GM03348 (cell line): ENCODE measurements around the gene OVOL1.
"Not testable (repeated sequence)": the region's sequence is repeated elsewhere in the genome, so short reads cannot be mapped to it uniquely, and the experiment has no call there.

ENCODE experiments used
- DNase-seq: peaks from one replicate; pipeline ENCODE4 v3.0.0; 2012; ENCODE audit warnings: low spot score

The OVOL1 gene

GRCh38 chr11:65786786-65787636 lies at the start of gene OVOL1:
OVOL1 (plus strand) TSS chr11:65787063; CDS start chr11:65787374, 311 bp downstream.
- no peak for DNase-seq

GRCh38 chr11:65739022-65739421 lies 47.8 kb upstream of the OVOL1 start:
- DNase-seq = no peak

- DNase-seq = no peak
Measured at GRCh38 chr11:65741185-65741584, 45.7 kb upstream of the OVOL1 start.

- no peak for DNase-seq
Measured at GRCh38 chr11:65742353-65742752, 44.5 kb upstream of the OVOL1 start.

GRCh38 chr11:65743681-65744025 lies 43.2 kb upstream of the OVOL1 start:
- DNase-seq = no peak

GRCh38 chr11:65744026-65744698 lies 42.7 kb upstream of the OVOL1 start:
- peak; percentile 57 for DNase-seq

GRCh38 chr11:65744699-65745042 lies 42.2 kb upstream of the OVOL1 start:
- no peak for DNase-seq

- no peak for DNase-seq
Measured at GRCh38 chr11:65745049-65745448, 41.8 kb upstream of the OVOL1 start.

- not testable (repeated sequence) for DNase-seq
Measured at GRCh38 chr11:65762169-65762568, 24.7 kb upstream of the OVOL1 start.

- not testable (repeated sequence) for DNase-seq
Measured at GRCh38 chr11:65762816-65763215, 24.0 kb upstream of the OVOL1 start.

- DNase-seq = no peak
Measured at GRCh38 chr11:65764434-65764833, 22.4 kb upstream of the OVOL1 start.

- DNase-seq = peak; percentile 80
Measured at GRCh38 chr11:65766535-65766934, 20.3 kb upstream of the OVOL1 start.

GRCh38 chr11:65767406-65767805 lies 19.5 kb upstream of the OVOL1 start:
- DNase-seq = no peak

GRCh38 chr11:65767806-65768205 lies 19.1 kb upstream of the OVOL1 start:
- DNase-seq = not testable (repeated sequence)

- DNase-seq = no peak
Measured at GRCh38 chr11:65770951-65771567, 15.8 kb upstream of the OVOL1 start.

- no peak for DNase-seq
Measured at GRCh38 chr11:65771589-65772112, 15.2 kb upstream of the OVOL1 start.

- DNase-seq = peak; percentile 35
Measured at GRCh38 chr11:65773784-65774411, 13.0 kb upstream of the OVOL1 start.

GRCh38 chr11:65774525-65775306 lies 12.1 kb upstream of the OVOL1 start:
- peak; percentile 1 for DNase-seq

GRCh38 chr11:65776196-65776595 lies 10.7 kb upstream of the OVOL1 start:
- peak; percentile 2 for DNase-seq

- no peak for DNase-seq
Measured at GRCh38 chr11:65776710-65777141, 10.1 kb upstream of the OVOL1 start.

GRCh38 chr11:65777241-65777640 lies 9.6 kb upstream of the OVOL1 start:
- no peak for DNase-seq
